ENCODE measurements around the gene ESPN.
A peak's percentile ranks its signal among the peaks of the same experiment; 100 is the strongest.
"Not testable (repeated sequence)": the region's sequence is repeated elsewhere in the genome, so short reads cannot be mapped to it uniquely, and the experiment has no call there.

The ESPN gene

DNA sequence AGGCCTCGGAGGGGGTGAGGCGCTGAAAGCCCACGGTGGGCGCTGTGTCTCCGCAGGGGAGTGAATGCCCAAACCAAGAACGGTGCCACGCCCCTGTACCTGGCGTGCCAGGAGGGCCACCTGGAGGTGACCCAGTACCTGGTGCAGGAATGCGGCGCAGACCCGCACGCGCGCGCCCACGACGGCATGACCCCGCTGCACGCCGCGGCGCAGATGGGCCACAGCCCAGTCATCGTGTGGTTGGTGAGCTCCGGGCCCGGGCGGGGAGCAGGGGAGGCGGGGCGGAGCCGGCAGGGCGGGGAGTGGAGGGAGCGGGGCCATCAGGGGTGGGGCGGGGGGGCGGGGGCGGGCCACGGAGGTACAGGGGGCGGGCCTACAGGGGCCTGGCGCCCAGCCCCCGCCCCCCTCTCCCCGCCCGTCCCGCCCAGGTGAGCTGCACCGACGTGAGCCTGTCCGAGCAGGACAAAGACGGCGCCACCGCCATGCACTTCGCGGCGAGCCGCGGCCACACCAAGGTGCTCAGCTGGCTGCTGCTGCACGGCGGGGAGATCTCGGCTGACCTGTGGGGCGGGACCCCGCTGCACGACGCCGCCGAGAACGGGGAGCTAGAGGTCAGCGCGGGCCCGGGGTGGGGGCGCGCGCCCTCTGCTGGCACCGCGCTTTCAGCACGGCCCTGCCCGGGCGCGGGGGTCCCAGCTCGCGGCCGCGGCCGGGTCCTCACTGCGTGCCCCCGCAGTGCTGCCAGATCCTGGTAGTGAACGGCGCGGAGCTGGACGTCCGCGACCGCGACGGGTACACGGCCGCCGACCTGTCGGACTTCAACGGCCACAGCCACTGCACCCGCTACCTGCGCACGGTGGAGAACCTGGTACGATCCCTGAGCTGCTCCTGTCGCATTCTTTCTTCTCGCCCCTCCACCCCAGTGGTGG lies 15.9 kb downstream of the ESPN start:
- no peak for DNase-seq (ENCODE audit: low read depth)
- no peak overlapping the region for H3K4me3 ChIP-seq (ENCODE audit: control insufficient read depth, low read depth, low read length)
- TF ChIP-seq, protein P1, sequence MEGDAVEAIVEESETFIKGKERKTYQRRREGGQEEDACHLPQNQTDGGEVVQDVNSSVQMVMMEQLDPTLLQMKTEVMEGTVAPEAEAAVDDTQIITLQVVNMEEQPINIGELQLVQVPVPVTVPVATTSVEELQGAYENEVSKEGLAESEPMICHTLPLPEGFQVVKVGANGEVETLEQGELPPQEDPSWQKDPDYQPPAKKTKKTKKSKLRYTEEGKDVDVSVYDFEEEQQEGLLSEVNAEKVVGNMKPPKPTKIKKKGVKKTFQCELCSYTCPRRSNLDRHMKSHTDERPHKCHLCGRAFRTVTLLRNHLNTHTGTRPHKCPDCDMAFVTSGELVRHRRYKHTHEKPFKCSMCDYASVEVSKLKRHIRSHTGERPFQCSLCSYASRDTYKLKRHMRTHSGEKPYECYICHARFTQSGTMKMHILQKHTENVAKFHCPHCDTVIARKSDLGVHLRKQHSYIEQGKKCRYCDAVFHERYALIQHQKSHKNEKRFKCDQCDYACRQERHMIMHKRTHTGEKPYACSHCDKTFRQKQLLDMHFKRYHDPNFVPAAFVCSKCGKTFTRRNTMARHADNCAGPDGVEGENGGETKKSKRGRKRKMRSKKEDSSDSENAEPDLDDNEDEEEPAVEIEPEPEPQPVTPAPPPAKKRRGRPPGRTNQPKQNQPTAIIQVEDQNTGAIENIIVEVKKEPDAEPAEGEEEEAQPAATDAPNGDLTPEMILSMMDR (IDR thresholded peaks at IDR 0.05; ENCODE audit: control insufficient read depth, insufficient read depth, low read depth, low read length, missing control alignments), result no peak

DNA sequence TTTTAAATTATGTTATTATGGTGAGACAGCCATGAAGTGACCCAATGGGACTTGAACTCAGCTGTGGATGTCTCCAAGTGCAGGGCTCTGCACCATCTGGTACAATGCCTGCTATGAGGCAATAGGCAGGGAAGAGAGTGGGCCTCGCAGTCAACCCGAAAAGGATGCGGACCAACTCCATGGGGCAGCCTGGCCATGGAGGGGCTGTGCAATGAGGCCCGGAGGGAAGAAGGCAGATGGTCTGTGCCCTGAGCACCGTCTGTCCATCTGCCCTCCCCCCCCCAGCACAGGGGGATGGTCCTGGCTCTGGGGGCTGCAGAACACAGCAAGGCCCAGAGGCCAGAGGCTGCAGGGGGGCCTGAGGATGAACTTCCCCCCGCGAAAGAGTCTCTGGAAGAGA lies 17.0 kb downstream of the ESPN start:
- DNase-seq (ENCODE audit: low read depth), result no peak
- TF ChIP-seq, protein P1 (IDR thresholded peaks at IDR 0.05; ENCODE audit: control insufficient read depth, insufficient read depth, low read depth, low read length, missing control alignments), result no peak
- H3K4me3 ChIP-seq (ENCODE audit: control insufficient read depth, low read depth, low read length), result no peak overlapping the region

- TF ChIP-seq, protein P1 (IDR thresholded peaks at IDR 0.05; ENCODE audit: control insufficient read depth, insufficient read depth, low read depth, low read length, missing control alignments), result no peak
- no peak for DNase-seq (ENCODE audit: low read depth)
- H3K4me3 ChIP-seq (ENCODE audit: control insufficient read depth, low read depth, low read length), result no peak overlapping the region
These were observed 19.0 kb downstream of the ESPN start for GRCh38 chr1:6443339-6444115.

- TF ChIP-seq, protein P1 (IDR thresholded peaks at IDR 0.05; ENCODE audit: control insufficient read depth, insufficient read depth, low read depth, low read length, missing control alignments), result no peak
- DNase-seq (ENCODE audit: low read depth), result no peak
These were observed 19.8 kb downstream of the ESPN start for GRCh38 chr1:6444377-6444776.

DNA sequence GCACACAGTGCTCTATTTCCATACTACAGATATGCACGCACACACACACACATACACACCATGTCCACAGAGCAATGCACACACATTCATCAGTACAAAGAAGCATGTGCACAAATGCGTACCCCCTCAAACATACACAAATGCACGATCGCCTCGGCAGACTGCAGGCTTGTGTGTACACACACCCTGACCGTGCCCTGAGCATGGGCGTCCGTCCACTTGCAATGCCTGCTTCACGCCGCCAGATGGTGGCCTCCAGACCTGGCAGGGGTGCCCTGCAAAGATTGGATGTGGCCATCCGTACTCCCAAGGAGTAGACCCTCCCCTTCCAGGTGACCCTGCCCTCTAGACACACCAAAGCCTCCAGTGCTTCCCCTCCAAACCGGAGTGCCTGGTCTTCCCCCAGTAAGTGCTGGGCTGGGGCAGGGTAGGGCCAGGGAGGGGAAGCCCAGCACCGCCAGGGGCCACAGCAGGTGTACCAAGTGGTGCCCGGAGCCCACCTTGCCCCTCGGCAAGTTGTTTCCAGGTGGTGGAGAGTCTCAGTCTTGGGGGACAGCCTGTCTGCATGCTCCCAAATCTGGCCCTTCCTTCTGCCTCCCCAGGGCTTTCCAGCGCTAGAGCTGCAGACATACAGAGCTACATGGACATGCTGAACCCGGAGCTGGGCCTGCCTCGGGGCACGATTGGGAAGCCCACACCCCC lies 20.6 kb downstream of the ESPN start:
- no peak overlapping the region for H3K4me3 ChIP-seq (ENCODE audit: control insufficient read depth, low read depth, low read length)
- DNase-seq (ENCODE audit: low read depth), result no peak
- TF ChIP-seq, protein P1 (IDR thresholded peaks at IDR 0.05; ENCODE audit: control insufficient read depth, insufficient read depth, low read depth, low read length, missing control alignments), result peak; percentile 61

More at GRCh38 chr1:6444377-6444776, 19.8 kb downstream of the ESPN start:
- H3K4me3 ChIP-seq (ENCODE audit: control insufficient read depth, low read depth, low read length), result no peak overlapping the region

- H3K4me3 ChIP-seq (ENCODE audit: control insufficient read depth, low read depth, low read length); DNase-seq (ENCODE audit: low read depth): not testable (repeated sequence)
These were observed 21.4 kb downstream of the ESPN start for GRCh38 chr1:6445929-6446328.
